Neural cell (in vitro differentiated cells): ENCODE results near the gene PARP15.

Experiments
- POLR2AphosphoS5 ChIP-seq: IDR thresholded peaks from 2 replicates; pipeline ENCODE4 v1.6.1; 2012
- RAD21 ChIP-seq: fragments of 450-650 bp; conservative IDR thresholded peaks from 2 replicates; pipeline ENCODE4 v1.6.1; 2014; ENCODE audit warnings: antibody characterized with exemption, mild to moderate bottlenecking, moderate library complexity
- TF ChIP-seq, protein P1 (sequence below): fragments of 450-650 bp; IDR thresholded peaks from 2 replicates; pipeline ENCODE4 v1.5.1; 2014; ENCODE audit warnings: antibody characterized with exemption, mild to moderate bottlenecking, moderate library complexity; ENCODE audit not compliant: poor library complexity, severe bottlenecking

DNA sequence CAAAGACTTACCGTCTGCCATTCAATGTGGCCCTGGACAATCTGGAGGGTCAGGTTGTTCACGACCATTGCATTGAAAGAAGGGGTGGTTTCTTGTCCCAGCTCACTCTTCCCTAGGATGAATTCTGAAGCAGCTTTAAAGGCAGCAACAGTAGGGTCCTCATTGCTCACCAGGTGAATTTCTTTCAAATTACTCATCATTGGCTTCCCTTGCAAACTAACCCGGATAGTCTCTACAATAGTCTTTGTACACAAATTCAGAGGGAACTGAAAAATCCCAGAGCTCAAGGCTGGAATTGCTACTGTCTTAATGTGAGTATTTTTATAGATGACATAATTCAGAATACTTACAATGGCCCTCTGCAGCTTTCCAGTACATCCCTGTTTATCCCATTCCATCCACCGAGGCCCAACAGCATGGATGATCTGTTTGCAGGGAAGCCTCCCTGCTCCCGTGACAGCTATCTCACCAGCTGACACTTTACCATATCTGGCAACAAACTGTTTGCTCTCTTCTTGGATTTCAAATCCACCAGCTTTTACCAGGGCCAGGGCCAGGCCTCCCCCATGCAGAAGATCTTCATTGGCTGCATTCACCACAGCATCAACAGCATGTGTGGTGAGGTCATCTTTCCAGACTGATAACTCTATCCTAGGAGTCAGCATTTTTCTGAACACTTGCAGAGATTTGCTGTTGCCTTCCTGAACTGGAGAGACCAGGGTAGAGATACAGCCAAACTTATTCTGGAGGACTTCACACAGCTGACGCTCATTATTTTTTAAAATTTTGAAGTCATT lies 22.0 kb upstream of the PARP15 start:
- TF ChIP-seq, protein P1, sequence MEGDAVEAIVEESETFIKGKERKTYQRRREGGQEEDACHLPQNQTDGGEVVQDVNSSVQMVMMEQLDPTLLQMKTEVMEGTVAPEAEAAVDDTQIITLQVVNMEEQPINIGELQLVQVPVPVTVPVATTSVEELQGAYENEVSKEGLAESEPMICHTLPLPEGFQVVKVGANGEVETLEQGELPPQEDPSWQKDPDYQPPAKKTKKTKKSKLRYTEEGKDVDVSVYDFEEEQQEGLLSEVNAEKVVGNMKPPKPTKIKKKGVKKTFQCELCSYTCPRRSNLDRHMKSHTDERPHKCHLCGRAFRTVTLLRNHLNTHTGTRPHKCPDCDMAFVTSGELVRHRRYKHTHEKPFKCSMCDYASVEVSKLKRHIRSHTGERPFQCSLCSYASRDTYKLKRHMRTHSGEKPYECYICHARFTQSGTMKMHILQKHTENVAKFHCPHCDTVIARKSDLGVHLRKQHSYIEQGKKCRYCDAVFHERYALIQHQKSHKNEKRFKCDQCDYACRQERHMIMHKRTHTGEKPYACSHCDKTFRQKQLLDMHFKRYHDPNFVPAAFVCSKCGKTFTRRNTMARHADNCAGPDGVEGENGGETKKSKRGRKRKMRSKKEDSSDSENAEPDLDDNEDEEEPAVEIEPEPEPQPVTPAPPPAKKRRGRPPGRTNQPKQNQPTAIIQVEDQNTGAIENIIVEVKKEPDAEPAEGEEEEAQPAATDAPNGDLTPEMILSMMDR = no peak
- TF ChIP-seq POLR2AphosphoS5 (no peak), RAD21 (no peak)
